NCI-H1092 (cell line): Measurements from ENCODE around the gene ERCC8.

ENCODE experiments used
- DNase-seq: peaks from one replicate; lab custom pipeline; 2025; lab: John Stamatoyannopoulos, UW

Gene ERCC8

GRCh38 chr5:60836131-60836530, 108.7 kb downstream of the ERCC8 start:
- DNase-seq, result no peak

- no peak for DNase-seq
Measured at GRCh38 chr5:60835554-60835953, 109.3 kb downstream of the ERCC8 start.

- DNase-seq, result no peak
Measured at GRCh38 chr5:60833520-60833919, 111.3 kb downstream of the ERCC8 start.

GRCh38 chr5:60830581-60831127, 114.2 kb downstream of the ERCC8 start:
- DNase-seq, result no peak

GRCh38 chr5:60829490-60830266, 115.2 kb downstream of the ERCC8 start:
- no peak for DNase-seq

GRCh38 chr5:60827201-60827600, 117.7 kb downstream of the ERCC8 start:
- no peak for DNase-seq

- no peak for DNase-seq
Measured at GRCh38 chr5:60826653-60827052, 118.2 kb downstream of the ERCC8 start.
